ENCODE results near the gene ZNF439.
"Not testable (repeated sequence)": the region's sequence is repeated elsewhere in the genome, so short reads cannot be mapped to it uniquely, and the experiment has no call there.

The ZNF439 gene

GRCh38 chr19:11848594-11849469 is at the start of gene ZNF439:
ZNF439 (plus strand) TSS chr19:11848726; CDS start chr19:11848868, 142 bp downstream.
- Histone ChIP-seq H2AFZ (ENCODE audit: low read depth, low read length) (no peak within 1 kb of the TSS), H3K27me3 (ENCODE audit: insufficient read depth, low read length) (no peaks in the 10 kb centered on the region), H3K36me3 (ENCODE audit: insufficient read depth, low read length) (no peaks in the 10 kb centered on the region), H3K4me3 (ENCODE audit: low read length) (peak within 1 kb of the TSS; percentile 45), H3K9me3 (ENCODE audit: low read length) (peaks cover 6% of the 10 kb centered on the region), H3K4me1 (ENCODE audit: insufficient read depth, low read length) (no peaks in the 10 kb centered on the region)

DNA sequence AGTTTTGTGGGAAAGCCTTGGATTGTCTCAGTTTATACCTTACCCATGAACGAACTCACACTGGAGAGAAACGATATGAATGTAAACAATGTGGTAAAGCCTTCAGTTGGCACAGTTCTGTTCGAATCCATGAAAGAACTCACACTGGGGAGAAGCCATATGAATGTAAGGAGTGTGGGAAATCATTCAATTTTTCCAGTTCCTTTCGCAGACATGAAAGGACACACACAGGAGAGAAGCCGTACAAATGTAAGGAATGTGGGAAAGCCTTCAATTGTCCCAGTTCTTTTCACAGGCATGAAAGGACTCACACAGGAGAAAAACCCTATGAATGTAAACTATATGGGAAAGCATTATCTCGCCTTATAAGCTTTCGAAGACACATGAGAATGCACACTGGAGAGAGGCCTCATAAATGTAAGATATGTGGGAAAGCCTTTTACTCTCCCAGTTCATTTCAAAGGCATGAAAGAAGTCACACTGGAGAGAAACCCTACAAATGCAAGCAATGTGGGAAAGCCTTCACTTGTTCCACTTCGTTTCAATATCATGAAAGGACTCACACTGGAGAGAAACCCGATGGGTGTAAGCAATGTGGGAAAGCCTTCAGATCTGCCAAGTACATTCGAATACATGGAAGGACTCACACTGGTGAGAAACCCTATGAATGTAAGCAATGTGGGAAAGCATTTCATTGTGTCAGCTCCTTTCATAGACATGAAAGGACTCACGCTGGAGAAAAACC is 42.0 kb upstream of the ZNF439 start:
- Histone ChIP-seq H3K27me3 (ENCODE audit: insufficient read depth, low read length) (no peaks in the 10 kb centered on the region), H2AFZ (ENCODE audit: low read depth, low read length) (no peak overlapping the region), H3K9me3 (ENCODE audit: low read length) (peaks cover 52% of the 10 kb centered on the region), H3K4me3 (ENCODE audit: low read length) (no peak overlapping the region), H3K36me3 (ENCODE audit: insufficient read depth, low read length) (peaks cover 56% of the 10 kb centered on the region), H3K4me1 (ENCODE audit: insufficient read depth, low read length) (no peaks in the 10 kb centered on the region)

GRCh38 chr19:11807099-11807380 is 41.5 kb upstream of the ZNF439 start:
- Histone ChIP-seq H3K4me3 (ENCODE audit: low read length) (no peak overlapping the region), H3K36me3 (ENCODE audit: insufficient read depth, low read length) (peaks cover 55% of the 10 kb centered on the region), H3K9me3 (ENCODE audit: low read length) (peaks cover 50% of the 10 kb centered on the region), H3K27me3 (ENCODE audit: insufficient read depth, low read length) (no peaks in the 10 kb centered on the region), H2AFZ (ENCODE audit: low read depth, low read length) (no peak overlapping the region), H3K4me1 (ENCODE audit: insufficient read depth, low read length) (no peaks in the 10 kb centered on the region)

- Histone ChIP-seq H3K36me3 (ENCODE audit: insufficient read depth, low read length) (peaks cover 29% of the 10 kb centered on the region), H3K4me3 (ENCODE audit: low read length) (peak overlapping the region; percentile 81), H3K27me3 (ENCODE audit: insufficient read depth, low read length) (no peaks in the 10 kb centered on the region), H2AFZ (ENCODE audit: low read depth, low read length) (no peak overlapping the region), H3K4me1 (ENCODE audit: insufficient read depth, low read length) (peaks cover 6% of the 10 kb centered on the region), H3K9me3 (ENCODE audit: low read length) (peaks cover 20% of the 10 kb centered on the region)
Measured at GRCh38 chr19:11813703-11814028, 34.9 kb upstream of the ZNF439 start.

GRCh38 chr19:11814029-11814699 is 34.4 kb upstream of the ZNF439 start, which contains the start of gene ZNF440:
ZNF440 (plus strand) TSS chr19:11814273; CDS start chr19:11814448, 175 bp downstream.
- peaks cover 6% of the 10 kb centered on the region for H3K4me1 ChIP-seq (ENCODE audit: insufficient read depth, low read length)
- H3K4me3 ChIP-seq (ENCODE audit: low read length) = peak within 1 kb of the TSS; percentile 81
- peak within 1 kb of the TSS; percentile 58 for H2AFZ ChIP-seq (ENCODE audit: low read depth, low read length)
- no peaks in the 10 kb centered on the region for H3K27me3 ChIP-seq (ENCODE audit: insufficient read depth, low read length)
- H3K36me3 ChIP-seq (ENCODE audit: insufficient read depth, low read length) = peaks cover 29% of the 10 kb centered on the region
- H3K9me3 ChIP-seq (ENCODE audit: low read length) = peaks cover 19% of the 10 kb centered on the region

GRCh38 chr19:11814700-11815035 is 33.9 kb upstream of the ZNF439 start:
- Histone ChIP-seq H3K4me1 (ENCODE audit: insufficient read depth, low read length) (peaks cover 6% of the 10 kb centered on the region), H2AFZ (ENCODE audit: low read depth, low read length) (peak overlapping the region; percentile 58), H3K9me3 (ENCODE audit: low read length) (peaks cover 22% of the 10 kb centered on the region), H3K4me3 (ENCODE audit: low read length) (peak overlapping the region; percentile 81), H3K36me3 (ENCODE audit: insufficient read depth, low read length) (peaks cover 29% of the 10 kb centered on the region), H3K27me3 (ENCODE audit: insufficient read depth, low read length) (no peaks in the 10 kb centered on the region)

DNA sequence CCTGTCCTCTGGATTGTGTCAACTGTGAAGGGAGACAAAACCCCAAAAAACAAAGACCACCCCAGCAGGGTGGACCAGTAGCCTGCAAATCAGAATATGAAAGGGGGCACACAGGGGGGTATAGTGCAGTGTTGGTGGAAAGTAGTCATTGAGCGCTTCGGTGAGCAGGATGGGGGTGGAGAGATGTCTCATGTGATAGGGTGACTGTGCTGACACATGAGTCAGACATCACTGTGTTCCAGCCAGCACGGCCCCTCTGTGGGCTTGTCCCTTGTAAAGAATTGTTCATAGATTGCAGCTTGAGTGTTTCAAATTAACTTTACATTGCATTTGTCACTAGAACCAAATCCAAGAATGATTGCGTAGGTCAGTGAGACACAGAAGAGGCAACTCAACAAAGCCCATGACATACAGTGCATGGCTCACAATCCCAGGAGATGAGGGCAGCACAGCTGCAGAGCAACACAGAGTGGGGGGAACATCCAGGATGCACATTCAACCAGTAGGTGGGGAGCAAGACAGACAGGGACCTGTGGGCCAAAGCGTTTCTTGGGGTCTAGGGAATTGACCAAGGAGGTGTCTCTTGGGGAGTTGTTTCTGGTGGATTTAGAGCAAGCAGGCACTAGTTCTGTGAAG is 26.9 kb upstream of the ZNF439 start:
- peaks cover 38% of the 10 kb centered on the region for H3K9me3 ChIP-seq (ENCODE audit: low read length)
- H3K36me3 ChIP-seq (ENCODE audit: insufficient read depth, low read length) = peaks cover 41% of the 10 kb centered on the region

DNA sequence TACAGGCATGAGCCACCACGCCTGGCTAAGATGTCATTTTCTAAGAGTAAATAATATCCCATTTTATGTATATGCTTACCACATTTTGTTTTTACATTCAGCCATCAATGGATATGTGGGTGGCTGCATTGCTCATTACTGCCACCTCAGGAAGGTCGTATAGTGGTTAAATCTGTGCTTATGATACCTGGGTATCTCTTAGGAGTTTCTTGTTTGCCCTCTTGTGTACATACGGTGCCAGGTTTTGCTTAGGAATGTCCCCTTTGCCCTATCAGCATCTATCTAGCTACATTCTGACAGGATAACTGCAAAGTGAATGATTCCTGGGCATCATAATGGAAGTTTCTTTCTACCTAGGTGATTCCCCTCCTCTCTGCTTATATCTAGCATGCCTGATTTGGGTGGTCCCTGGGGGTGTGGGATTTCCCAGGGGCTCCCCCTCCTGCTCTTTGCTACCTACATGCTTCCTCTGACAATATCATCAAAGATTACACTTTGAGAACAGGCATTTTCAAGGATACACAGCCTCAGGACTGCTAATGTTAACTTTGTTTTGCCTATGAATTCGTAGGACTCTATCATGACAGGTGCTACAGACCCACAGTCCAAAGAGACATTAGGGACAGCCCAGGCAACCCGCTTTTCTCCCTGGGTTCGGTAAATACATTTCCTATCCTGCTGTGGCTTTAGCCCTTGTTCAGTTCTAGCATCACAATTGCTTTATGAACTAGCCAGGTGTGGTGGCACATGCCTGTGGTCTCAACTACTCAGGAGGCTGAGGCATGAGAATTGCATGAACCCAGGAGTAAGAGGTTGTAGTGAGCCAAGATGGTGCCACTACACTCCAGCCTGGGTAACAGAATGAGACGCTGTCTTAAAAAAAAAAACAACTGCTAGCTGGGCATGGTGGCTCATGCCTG is 19.3 kb upstream of the ZNF439 start:
- Histone ChIP-seq H3K9me3 (ENCODE audit: low read length) (peaks cover 57% of the 10 kb centered on the region), H3K36me3 (ENCODE audit: insufficient read depth, low read length) (peaks cover 55% of the 10 kb centered on the region)
- H3K27me3 ChIP-seq (ENCODE audit: insufficient read depth, low read length); H2AFZ ChIP-seq (ENCODE audit: low read depth, low read length); H3K4me3 ChIP-seq (ENCODE audit: low read length); H3K4me1 ChIP-seq (ENCODE audit: insufficient read depth, low read length): not testable (repeated sequence)

More for the DNA sequence above, 26.9 kb upstream of the ZNF439 start:
- Histone ChIP-seq H3K27me3 (ENCODE audit: insufficient read depth, low read length) (no peaks in the 10 kb centered on the region), H3K4me1 (ENCODE audit: insufficient read depth, low read length) (no peaks in the 10 kb centered on the region), H3K4me3 (ENCODE audit: low read length) (no peak overlapping the region), H2AFZ (ENCODE audit: low read depth, low read length) (no peak overlapping the region)

DNA sequence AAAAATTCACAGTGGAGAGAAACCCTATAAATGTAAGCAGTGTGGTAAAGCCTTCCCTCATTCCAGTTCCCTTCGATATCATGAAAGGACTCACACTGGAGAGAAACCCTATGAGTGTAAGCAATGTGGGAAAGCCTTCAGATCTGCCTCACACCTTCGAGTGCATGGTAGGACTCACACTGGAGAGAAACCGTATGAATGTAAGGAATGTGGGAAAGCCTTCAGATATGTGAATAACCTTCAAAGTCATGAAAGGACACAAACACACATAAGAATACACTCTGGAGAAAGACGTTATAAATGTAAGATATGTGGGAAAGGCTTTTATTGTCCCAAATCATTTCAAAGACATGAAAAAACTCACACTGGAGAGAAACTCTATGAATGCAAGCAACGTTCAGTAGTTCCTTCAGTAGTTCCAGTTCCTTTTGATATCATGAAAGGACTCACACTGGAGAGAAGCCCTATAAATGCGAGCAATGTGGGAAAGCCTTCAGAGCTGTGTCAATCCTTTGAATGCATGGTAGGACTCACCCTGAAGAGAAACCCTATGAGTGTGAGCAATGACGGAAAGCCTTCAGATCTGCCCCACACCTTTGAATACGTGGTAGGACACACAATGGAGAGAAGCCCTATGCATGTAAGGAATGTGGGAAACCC is 16.1 kb upstream of the ZNF439 start:
- Histone ChIP-seq H3K4me1 (ENCODE audit: insufficient read depth, low read length) (no peaks in the 10 kb centered on the region), H3K9me3 (ENCODE audit: low read length) (peaks cover 61% of the 10 kb centered on the region), H3K27me3 (ENCODE audit: insufficient read depth, low read length) (no peaks in the 10 kb centered on the region), H3K4me3 (ENCODE audit: low read length) (no peak overlapping the region), H2AFZ (ENCODE audit: low read depth, low read length) (no peak overlapping the region), H3K36me3 (ENCODE audit: insufficient read depth, low read length) (peaks cover 56% of the 10 kb centered on the region)

DNA sequence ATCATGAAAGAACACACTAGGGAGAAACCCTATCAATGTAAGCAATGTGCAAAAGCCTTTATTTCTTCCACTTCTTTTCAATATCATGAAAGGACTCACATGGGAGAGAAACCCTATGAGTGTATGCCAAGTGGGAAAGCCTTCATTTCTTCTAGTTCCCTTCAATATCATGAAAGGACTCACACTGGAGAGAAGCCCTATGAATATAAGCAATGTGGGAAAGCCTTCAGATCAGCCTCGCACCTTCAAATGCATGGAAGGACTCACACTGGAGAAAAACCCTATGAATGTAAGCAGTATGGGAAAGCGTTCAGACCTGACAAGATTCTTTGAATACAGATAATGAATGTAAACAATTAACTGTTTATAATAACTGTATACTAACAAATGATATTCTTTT is 15.0 kb upstream of the ZNF439 start:
- no peaks in the 10 kb centered on the region for H3K4me1 ChIP-seq (ENCODE audit: insufficient read depth, low read length)
- H2AFZ ChIP-seq (ENCODE audit: low read depth, low read length) = no peak overlapping the region
- no peaks in the 10 kb centered on the region for H3K27me3 ChIP-seq (ENCODE audit: insufficient read depth, low read length)
- H3K36me3 ChIP-seq (ENCODE audit: insufficient read depth, low read length) = peaks cover 54% of the 10 kb centered on the region
- H3K9me3 ChIP-seq (ENCODE audit: low read length) = peaks cover 56% of the 10 kb centered on the region
- H3K4me3 ChIP-seq (ENCODE audit: low read length) = no peak overlapping the region

DNA sequence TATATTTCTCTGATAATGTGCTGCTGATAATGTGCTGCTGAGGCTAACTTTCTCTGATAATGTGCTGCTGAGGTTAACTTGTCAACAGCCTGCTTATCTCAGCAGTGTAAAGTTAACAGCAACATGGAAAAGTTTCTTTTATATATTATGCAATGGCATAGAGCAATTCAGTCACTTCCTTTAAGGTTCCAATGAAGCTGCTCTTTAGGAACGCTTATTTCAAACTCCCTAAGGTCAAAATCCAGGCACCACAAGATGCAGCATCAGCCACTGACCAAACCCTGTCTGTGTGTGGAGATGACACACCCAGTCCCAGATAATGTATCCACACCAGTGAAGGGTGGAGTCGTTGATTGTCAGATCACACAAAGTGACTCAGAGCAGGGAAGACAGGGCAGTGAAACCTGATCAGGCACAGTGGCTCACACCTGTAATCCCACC is 12.9 kb upstream of the ZNF439 start:
- H3K4me1 ChIP-seq (ENCODE audit: insufficient read depth, low read length); H3K27me3 ChIP-seq (ENCODE audit: insufficient read depth, low read length); H2AFZ ChIP-seq (ENCODE audit: low read depth, low read length); H3K4me3 ChIP-seq (ENCODE audit: low read length): not testable (repeated sequence)
- H3K36me3 ChIP-seq (ENCODE audit: insufficient read depth, low read length) = peaks cover 38% of the 10 kb centered on the region
- peaks cover 43% of the 10 kb centered on the region for H3K9me3 ChIP-seq (ENCODE audit: low read length)

DNA sequence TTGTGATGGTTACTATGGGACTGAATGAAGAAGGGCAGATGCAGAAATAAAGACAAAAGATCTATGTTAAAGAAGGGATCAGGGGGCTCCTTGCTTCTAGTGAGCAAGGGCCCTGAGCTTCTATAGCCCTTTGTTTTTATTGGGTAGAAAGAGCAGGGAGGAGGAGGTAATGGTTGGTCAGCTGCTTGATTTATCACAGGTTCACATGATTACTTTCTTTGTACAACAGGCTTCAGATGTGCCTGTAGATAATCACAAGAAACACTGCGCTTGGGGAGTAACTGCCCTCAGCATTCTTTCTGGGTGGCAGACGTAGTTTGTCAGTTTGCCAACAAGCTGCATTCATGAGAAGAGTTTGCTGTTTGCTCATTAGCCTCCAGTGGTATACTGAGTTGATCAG is 4.8 kb upstream of the ZNF439 start:
- no peak overlapping the region for H3K4me3 ChIP-seq (ENCODE audit: low read length)
- H2AFZ ChIP-seq (ENCODE audit: low read depth, low read length) = no peak overlapping the region
- H3K36me3 ChIP-seq (ENCODE audit: insufficient read depth, low read length) = no peaks in the 10 kb centered on the region
- peaks cover 2% of the 10 kb centered on the region for H3K9me3 ChIP-seq (ENCODE audit: low read length)
- no peaks in the 10 kb centered on the region for H3K27me3 ChIP-seq (ENCODE audit: insufficient read depth, low read length)
- H3K4me1 ChIP-seq (ENCODE audit: insufficient read depth, low read length) = no peaks in the 10 kb centered on the region
